NT2/D1 (cell line): ENCODE data around the gene MALRD1.

Experiments
- SUZ12 ChIP-seq: IDR thresholded peaks from 2 replicates; pipeline ENCODE4 v1.6.1; 2011; ENCODE audit not compliant: insufficient read length, insufficient read depth; ENCODE audit errors: extremely low read depth
- YY1 ChIP-seq: IDR thresholded peaks from 2 replicates; pipeline ENCODE4 v1.6.1; 2011; ENCODE audit not compliant: insufficient read length, insufficient read depth
- ZNF274 ChIP-seq: IDR thresholded peaks from 2 replicates; pipeline ENCODE4 v1.6.1; 2011; ENCODE audit warnings: mild to moderate bottlenecking, low read depth, low read length

GRCh38 chr10:19656420-19657042 is 607.9 kb downstream of the MALRD1 start:
- TF ChIP-seq YY1 (no peak), ZNF274 (no peak), SUZ12 (no peak)
